Measurements from ENCODE around the gene EIF4ENIF1. TPM values are rescaled to one million over a fixed set of nuclear protein-coding genes. Genes with fewer than 3 reads are reported as not detected.

The EIF4ENIF1 gene
- total RNA-seq, 1 donor: 21.9 TPM

DNA sequence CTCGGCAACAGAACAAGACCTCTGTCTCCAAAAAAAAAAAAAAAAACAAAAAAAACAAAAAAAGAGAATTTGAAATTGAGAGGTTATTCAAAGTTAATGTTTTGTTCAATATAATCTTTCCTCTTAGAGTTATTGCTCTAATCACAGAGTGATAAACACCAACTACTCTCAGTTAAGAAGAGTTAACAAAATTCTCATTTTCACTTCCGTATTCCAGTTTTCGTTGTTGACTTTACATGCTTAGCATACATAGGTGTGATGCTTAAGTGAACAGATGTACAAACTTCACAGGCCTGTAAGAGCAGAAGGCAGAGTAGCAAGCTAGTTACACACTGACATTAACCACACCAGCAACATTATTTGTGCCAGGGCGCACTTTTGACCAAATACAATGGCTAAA, 12.3 kb downstream of the EIF4ENIF1 start:
- no peaks in the 10 kb centered on the region for H3K27me3 ChIP-seq (ENCODE audit: insufficient read depth, low read length)
- no peak overlapping the region for H3K4me3 ChIP-seq (ENCODE audit: low read length)
- no peaks in the 10 kb centered on the region for H3K9me3 ChIP-seq (ENCODE audit: low read depth, low read length)
- peaks cover 6% of the 10 kb centered on the region for H3K4me1 ChIP-seq (ENCODE audit: insufficient read depth, low read length)

DNA sequence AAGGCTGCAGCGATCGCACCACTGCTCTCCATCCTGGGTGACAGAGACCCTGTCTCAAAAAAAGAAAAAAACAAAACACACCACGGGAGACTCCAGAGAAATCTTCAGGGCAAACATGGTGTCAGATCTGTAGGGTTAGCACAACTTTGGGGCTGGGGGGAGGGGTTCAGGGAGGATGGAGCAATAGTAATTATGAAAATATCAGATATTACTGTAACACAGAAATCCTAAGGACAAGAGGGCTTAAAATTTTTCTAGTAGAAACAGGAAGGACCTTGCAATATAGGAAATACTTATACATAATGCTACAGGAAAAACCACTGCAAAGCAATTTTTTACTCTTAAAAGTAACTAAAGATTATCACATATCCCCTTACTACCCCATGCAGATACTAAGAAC, 13.8 kb downstream of the EIF4ENIF1 start:
- H3K9me3 ChIP-seq (ENCODE audit: low read depth, low read length): no peaks in the 10 kb centered on the region
- H3K4me1 ChIP-seq (ENCODE audit: insufficient read depth, low read length): peaks cover 6% of the 10 kb centered on the region
- no peaks in the 10 kb centered on the region for H3K27me3 ChIP-seq (ENCODE audit: insufficient read depth, low read length)
- H3K4me3 ChIP-seq (ENCODE audit: low read length): no peak overlapping the region

DNA sequence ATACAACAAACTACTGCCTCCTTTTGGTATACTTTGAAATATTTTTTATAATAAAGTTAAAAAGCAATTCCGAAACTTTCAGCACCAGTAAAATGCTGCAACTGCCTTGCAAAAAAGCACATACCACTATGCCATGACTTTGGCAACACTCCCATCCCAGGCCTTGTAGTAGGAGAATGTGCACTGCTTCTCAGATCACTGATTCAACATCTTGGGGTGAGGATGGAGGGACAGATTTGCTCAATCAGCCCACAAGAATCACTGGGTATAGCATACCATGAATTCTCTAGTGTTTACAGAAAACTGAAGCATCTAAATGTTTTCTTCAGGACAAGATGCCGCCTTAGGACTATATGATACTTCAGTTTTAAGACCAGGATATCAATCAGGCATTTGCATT, 14.9 kb downstream of the EIF4ENIF1 start:
- H3K27me3 ChIP-seq (ENCODE audit: insufficient read depth, low read length): no peaks in the 10 kb centered on the region
- H3K4me3 ChIP-seq (ENCODE audit: low read length): no peak overlapping the region
- peaks cover 6% of the 10 kb centered on the region for H3K4me1 ChIP-seq (ENCODE audit: insufficient read depth, low read length)

DNA sequence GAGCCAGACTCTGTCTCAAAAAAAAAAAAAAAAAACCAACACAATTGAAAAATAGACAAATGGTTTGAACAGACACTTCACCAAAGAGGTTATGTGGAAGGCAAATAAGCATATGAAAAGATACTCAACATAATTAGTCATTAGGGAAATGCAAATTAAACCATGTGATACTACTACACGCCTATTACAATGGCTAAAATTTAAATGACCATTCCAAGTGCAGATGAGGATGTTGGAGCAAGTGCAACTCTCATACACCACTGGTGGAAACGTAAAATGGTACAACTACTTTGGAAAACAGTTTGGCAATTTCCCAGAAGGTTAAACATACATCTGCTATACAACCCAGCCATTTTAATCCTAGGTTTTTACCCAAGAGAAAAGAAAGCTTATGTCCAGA, 24.3 kb downstream of the EIF4ENIF1 start:
- Histone ChIP-seq H3K9me3 (ENCODE audit: low read depth, low read length) (no peaks in the 10 kb centered on the region), H3K4me1 (ENCODE audit: insufficient read depth, low read length) (no peaks in the 10 kb centered on the region), H3K27me3 (ENCODE audit: insufficient read depth, low read length) (no peaks in the 10 kb centered on the region)

More for the DNA sequence above, 14.9 kb downstream of the EIF4ENIF1 start:
- no peaks in the 10 kb centered on the region for H3K9me3 ChIP-seq (ENCODE audit: low read depth, low read length)

DNA sequence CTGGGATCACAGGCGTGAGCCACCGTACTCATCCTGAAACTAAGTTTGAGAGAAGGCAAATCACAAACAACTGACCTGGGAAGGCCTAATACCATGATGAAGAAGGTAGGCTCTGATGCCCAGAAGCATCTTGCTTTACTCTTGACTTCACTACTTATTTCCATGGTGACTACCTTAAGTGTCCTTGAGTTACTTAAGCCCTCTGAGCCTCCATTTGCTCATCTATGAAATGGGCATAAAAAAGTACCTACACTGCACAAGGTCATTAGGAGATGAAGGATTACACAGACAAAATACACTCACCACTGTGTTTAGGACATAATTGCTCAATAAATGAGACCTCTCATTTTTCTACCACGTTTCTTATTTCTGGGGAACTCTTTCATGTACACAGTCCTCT, 27.9 kb downstream of the EIF4ENIF1 start:
- no peaks in the 10 kb centered on the region for H3K9me3 ChIP-seq (ENCODE audit: low read depth, low read length)
- no peak overlapping the region for H3K4me3 ChIP-seq (ENCODE audit: low read length)
- H3K4me1 ChIP-seq (ENCODE audit: insufficient read depth, low read length): no peaks in the 10 kb centered on the region
- no peaks in the 10 kb centered on the region for H3K27me3 ChIP-seq (ENCODE audit: insufficient read depth, low read length)

More for the DNA sequence above, 24.3 kb downstream of the EIF4ENIF1 start:
- no peak overlapping the region for H3K4me3 ChIP-seq (ENCODE audit: low read length)

DNA sequence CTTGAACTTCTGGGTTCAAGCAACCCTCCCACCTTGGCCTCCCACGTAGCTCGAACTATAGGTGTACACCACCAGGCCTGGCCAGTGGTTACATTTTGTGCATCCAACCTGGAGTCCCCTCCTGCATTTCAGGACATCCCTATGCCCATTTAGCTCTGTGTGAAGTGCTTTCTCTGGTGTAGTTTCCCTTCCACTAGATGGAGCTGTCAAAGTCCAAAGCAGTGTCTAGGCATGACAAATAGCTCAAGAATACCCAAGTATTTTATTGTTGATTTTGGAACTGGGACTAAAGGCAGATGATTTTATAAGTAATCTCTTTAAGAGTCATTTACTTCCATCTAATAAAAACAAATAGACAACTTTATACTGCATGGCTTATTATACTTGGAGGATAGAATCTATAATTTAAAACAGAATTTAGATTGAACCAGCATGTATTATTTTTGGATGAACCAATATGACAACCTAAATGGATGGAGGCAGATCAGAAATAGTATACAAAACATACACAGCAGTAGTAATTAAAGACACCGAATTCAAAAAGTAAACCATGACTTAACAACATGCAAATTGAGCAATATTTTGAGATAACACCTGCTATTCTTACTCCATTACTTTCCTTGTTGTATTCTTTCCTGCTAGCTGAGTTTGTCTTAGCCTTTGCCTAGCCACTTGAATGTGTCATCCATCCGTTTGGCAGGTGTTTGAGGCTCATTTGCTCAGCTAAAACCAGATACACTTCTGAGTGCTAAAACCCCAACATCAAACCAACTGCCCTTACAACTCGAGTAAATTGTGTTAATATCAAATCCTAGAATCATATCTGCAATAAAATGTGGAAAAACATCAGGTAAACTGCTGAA, 37.7 kb downstream of the EIF4ENIF1 start:
- no peak overlapping the region for H3K4me3 ChIP-seq (ENCODE audit: low read length)
- H3K9me3 ChIP-seq (ENCODE audit: low read depth, low read length): no peaks in the 10 kb centered on the region
- H3K4me1 ChIP-seq (ENCODE audit: insufficient read depth, low read length): no peaks in the 10 kb centered on the region
- no peaks in the 10 kb centered on the region for H3K27me3 ChIP-seq (ENCODE audit: insufficient read depth, low read length)

DNA sequence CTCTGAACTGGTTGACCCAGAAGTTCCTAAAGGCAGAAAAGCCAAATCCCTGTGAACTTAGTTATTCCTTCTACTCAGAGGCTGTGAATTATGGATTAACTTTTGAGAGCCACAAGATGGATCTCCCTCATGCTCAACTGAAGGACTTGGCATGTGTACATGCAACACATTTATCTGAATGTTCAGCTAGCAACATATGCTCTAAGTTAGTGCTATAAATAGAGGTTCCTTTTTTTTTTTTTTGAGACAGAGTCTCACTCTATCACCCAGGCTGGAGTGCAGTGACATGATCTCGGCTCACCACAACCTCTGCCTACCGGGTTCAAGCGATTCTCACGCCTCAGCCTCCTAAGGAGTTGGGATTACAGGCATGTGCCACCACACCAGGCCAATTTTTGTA, 40.1 kb downstream of the EIF4ENIF1 start:
- Histone ChIP-seq H3K27me3 (ENCODE audit: insufficient read depth, low read length) (no peaks in the 10 kb centered on the region), H3K4me1 (ENCODE audit: insufficient read depth, low read length) (no peaks in the 10 kb centered on the region), H3K9me3 (ENCODE audit: low read depth, low read length) (no peaks in the 10 kb centered on the region), H3K4me3 (ENCODE audit: low read length) (no peak overlapping the region)

DNA sequence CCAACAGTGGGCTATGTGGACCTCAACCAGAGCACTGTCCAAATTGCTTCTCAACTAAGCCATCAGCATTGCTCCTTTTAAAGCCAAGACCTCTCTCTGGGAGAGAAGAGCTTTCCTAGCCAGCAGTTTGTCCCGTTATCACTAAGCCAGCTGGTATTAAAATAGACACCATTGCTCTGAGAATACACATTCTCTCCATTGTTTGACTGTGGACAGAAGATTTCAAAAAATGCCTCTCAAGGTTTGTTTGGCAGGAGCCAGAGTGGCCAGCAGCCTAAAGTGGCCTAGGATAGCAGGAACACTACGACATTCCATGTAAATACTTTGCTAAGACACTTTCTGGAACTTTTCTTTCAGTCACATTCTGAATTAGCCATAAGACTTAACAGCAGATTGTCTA, 41.3 kb downstream of the EIF4ENIF1 start:
- Histone ChIP-seq H3K9me3 (ENCODE audit: low read depth, low read length) (no peaks in the 10 kb centered on the region), H3K27me3 (ENCODE audit: insufficient read depth, low read length) (no peaks in the 10 kb centered on the region), H3K4me1 (ENCODE audit: insufficient read depth, low read length) (no peaks in the 10 kb centered on the region), H3K4me3 (ENCODE audit: low read length) (no peak overlapping the region)

DNA sequence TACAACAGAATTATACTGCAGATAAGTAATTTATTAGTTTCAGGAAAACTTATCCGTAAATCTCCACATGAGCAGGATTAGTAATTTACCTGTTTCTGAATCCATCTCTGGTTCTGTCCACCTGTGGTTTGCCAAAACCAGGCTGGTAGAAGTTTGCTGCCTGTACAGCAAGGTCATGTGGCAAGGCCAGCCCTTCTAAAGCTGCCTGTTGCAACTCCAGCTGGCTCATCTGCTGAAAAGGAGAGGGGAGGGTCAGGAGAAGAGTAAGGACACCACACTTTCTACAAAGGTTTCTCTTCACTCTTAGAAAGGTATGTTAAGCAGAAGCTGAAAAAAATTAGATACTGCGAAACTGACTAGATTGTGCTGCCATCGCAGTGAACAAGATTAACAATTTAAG, 42.3 kb downstream of the EIF4ENIF1 start:
- H3K4me3 ChIP-seq (ENCODE audit: low read length): no peak overlapping the region
- H3K9me3 ChIP-seq (ENCODE audit: low read depth, low read length): no peaks in the 10 kb centered on the region
- no peaks in the 10 kb centered on the region for H3K4me1 ChIP-seq (ENCODE audit: insufficient read depth, low read length)
- H3K27me3 ChIP-seq (ENCODE audit: insufficient read depth, low read length): no peaks in the 10 kb centered on the region

DNA sequence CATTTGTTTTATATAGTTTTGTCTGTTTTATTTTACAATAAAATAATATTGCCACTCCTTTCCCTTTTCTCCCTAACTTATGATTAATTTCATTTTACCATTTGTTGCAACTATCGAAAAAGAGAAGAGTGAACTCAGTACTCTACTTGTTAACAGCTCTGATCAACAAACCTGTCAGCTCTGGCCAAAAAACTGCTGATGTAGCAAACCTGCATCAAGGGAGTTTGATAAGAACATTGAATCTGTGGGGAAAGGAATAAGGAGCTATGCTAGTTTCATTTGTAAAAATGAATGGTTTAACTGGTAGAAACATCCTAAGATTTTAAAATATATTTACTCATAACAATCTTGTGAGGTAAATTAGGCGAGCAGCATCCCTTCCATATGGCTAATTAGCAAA, 42.9 kb downstream of the EIF4ENIF1 start:
- Histone ChIP-seq H3K4me3 (ENCODE audit: low read length) (no peak overlapping the region), H3K4me1 (ENCODE audit: insufficient read depth, low read length) (no peaks in the 10 kb centered on the region), H3K9me3 (ENCODE audit: low read depth, low read length) (no peaks in the 10 kb centered on the region), H3K27me3 (ENCODE audit: insufficient read depth, low read length) (no peaks in the 10 kb centered on the region)

DNA sequence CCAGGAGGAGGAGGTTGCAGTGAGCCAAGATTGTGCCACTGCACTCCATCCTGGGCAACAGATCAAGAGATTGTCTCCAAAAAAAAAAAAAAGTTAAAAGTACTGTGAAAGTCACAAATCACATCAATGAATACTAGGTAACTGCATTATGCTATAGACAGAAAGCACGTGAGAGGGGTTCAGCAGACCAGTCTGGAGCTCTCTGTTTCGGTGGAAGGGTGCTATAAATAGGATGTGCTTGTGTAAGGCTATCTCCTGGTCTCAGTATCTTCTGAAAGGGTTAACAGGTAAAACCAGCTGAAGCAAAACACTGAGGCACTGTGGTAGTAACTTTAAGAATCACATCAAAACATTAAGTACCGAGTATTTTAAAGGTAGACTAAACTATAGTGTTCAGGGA, 43.4 kb downstream of the EIF4ENIF1 start:
- H3K4me3 ChIP-seq (ENCODE audit: low read length): no peak overlapping the region
- no peaks in the 10 kb centered on the region for H3K9me3 ChIP-seq (ENCODE audit: low read depth, low read length)
- H3K27me3 ChIP-seq (ENCODE audit: insufficient read depth, low read length): no peaks in the 10 kb centered on the region
- H3K4me1 ChIP-seq (ENCODE audit: insufficient read depth, low read length): no peaks in the 10 kb centered on the region

DNA sequence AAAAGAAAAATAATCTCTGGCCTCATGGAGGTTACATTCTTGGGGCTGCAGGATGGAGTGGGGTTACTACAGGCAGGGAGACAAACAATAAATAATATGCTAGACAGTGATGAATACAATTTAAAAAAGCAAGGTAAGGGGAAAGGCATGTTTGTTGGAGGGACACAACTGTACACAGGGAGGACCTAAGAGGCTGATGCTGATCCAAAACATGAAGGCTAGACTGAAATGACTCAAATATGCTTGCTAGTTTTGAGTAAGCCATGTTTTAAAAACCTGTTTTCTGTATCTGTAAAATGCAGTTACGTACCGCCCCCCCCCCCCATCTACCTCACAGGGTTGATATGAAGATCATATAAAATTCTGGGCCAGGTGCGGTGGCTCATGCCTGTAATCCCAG, 44.0 kb downstream of the EIF4ENIF1 start:
- no peak overlapping the region for H3K4me3 ChIP-seq (ENCODE audit: low read length)

DNA sequence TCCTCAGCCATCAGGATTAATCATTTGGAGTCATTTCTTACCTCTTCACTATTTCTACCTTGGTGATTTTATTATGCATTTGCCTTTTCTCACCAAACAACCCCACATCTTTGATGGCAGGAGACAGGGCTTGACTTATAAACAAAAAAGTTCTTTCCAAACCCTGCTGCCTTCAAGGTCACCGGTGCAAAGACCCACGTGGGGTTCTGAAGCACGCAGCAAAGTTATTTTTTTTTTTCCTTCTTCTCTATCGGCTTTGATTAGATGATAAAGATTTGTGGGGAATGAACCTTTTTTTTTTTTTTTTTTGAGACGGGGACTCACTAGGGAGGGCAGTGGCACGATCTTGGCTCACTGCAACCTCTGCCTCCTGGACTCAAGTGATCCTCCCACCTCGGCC, 46.1 kb downstream of the EIF4ENIF1 start:
- H3K9me3 ChIP-seq (ENCODE audit: low read depth, low read length): no peaks in the 10 kb centered on the region
- H3K27me3 ChIP-seq (ENCODE audit: insufficient read depth, low read length): no peaks in the 10 kb centered on the region
- no peaks in the 10 kb centered on the region for H3K4me1 ChIP-seq (ENCODE audit: insufficient read depth, low read length)
- no peak overlapping the region for H3K4me3 ChIP-seq (ENCODE audit: low read length)

More for the DNA sequence above, 44.0 kb downstream of the EIF4ENIF1 start:
- Histone ChIP-seq H3K27me3 (ENCODE audit: insufficient read depth, low read length) (no peaks in the 10 kb centered on the region), H3K4me1 (ENCODE audit: insufficient read depth, low read length) (no peaks in the 10 kb centered on the region), H3K9me3 (ENCODE audit: low read depth, low read length) (no peaks in the 10 kb centered on the region)

DNA sequence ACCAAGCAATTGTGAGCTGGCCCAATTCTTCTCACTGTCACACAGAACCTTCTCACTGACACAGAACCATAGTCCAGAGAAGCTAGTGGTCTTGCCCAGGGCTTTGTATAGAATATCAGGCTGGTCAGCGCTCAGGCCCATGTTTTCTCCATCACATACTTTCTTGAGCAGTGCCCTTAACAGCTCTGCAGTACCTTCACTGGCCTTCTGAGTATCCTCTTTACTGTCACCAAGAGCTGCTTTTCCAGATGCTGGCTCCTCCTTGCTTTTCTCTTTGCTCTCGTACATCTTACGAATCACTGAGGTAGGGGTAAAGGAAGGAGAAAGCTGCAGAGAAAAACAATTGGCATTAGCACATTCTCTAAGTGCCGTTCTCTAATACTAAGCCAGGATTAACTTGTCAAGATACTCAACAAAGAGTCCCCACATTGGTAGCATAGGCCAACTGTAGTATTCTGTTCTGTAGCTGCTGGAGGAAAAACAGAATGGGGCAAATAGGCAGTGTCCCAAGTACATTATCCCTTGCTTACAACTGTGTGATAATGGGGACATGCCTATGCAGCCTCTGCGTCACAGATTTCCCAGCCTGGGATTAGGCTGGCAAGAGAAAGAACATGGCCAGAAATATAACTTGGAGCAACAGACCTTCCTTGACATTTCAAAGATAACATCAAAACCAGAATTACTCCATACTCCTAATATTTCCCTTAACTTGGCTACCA, 46.7 kb downstream of the EIF4ENIF1 start:
- Histone ChIP-seq H3K4me3 (ENCODE audit: low read length) (no peak overlapping the region), H3K4me1 (ENCODE audit: insufficient read depth, low read length) (no peaks in the 10 kb centered on the region), H3K27me3 (ENCODE audit: insufficient read depth, low read length) (no peaks in the 10 kb centered on the region), H3K9me3 (ENCODE audit: low read depth, low read length) (no peaks in the 10 kb centered on the region)

DNA sequence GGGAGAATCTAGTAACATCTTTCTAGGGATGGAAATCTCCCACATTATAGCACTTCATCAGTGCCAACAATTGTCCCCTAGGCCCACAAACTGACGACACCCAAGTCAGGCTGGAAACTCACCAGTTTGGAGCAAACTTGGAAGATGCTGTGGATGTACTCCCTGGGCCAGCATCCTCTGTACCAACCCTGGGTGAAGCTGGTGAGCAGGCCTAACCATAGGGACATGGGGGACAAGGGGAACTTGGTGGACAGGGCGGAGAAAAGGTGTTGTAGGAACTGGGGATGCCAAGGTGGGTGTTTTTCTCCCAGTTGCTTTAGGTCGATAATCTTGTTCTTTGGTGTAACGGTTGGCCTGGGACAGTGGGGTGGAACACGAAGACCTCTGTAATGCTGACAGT, 48.0 kb downstream of the EIF4ENIF1 start:
- H3K9me3 ChIP-seq (ENCODE audit: low read depth, low read length): no peaks in the 10 kb centered on the region
- no peaks in the 10 kb centered on the region for H3K27me3 ChIP-seq (ENCODE audit: insufficient read depth, low read length)
- no peak overlapping the region for H3K4me3 ChIP-seq (ENCODE audit: low read length)
- H3K4me1 ChIP-seq (ENCODE audit: insufficient read depth, low read length): no peaks in the 10 kb centered on the region
